ENCODE data around the gene RAB7B.

- TF ChIP-seq POLR2A (IDR thresholded peaks at IDR 0.05; ENCODE audit: borderline replicate concordance, extremely low read depth, insufficient read depth, insufficient read length) = no peak
- no peak for TF ChIP-seq ZNF274 (IDR thresholded peaks at IDR 0.05; ENCODE audit: low read depth, low read length)
- TF ChIP-seq TCF7L2 (IDR thresholded peaks at IDR 0.05; ENCODE audit: borderline replicate concordance, extremely low read depth, insufficient read depth, insufficient read length) = no peak
Measured at GRCh38 chr1:205981257-205981656, 21.9 kb downstream of the RAB7B start.
